HepG2 (cell line): Measurements from ENCODE around the gene C16orf54. TPM values are rescaled to one million over a fixed set of nuclear protein-coding genes. Genes with fewer than 3 reads are reported as not detected.
A peak's percentile ranks its signal among the peaks of the same experiment; 100 is the strongest.

Source experiments
- EEA1 ChIP-seq: sonication (generic); formaldehyde crosslinking; IDR thresholded peaks from 2 replicates; pipeline ENCODE4 v1.5.1; 2020; ENCODE audit warnings: mild to moderate bottlenecking, missing genetic modification reagents, borderline replicate concordance
- HNRNPK ChIP-seq: fragments of 200-400 bp; formaldehyde crosslinking; IDR thresholded peaks from 2 replicates; pipeline ENCODE4 v1.6.1; 2018; ENCODE audit warnings: low read length, low read depth, moderate library complexity, mild to moderate bottlenecking; ENCODE audit not compliant: poor library complexity, severe bottlenecking
- IKZF1 ChIP-seq: fragments of 450-650 bp; IDR thresholded peaks from 2 replicates; pipeline ENCODE4 v1.7.1; 2016
- IKZF5 ChIP-seq: IDR thresholded peaks from 2 replicates; pipeline ENCODE4 v1.6.1; 2018; ENCODE audit warnings: missing genetic modification reagents, mild to moderate bottlenecking, missing compliant biosample characterization
- ISX ChIP-seq: sonication (generic); formaldehyde crosslinking; conservative IDR thresholded peaks from 2 replicates; pipeline ENCODE4 v1.5.0; 2020; ENCODE audit warnings: missing genetic modification reagents
- MAFG ChIP-seq: sonication (generic); formaldehyde crosslinking; IDR thresholded peaks from 2 replicates; pipeline ENCODE4 v1.5.1; 2020; ENCODE audit warnings: mild to moderate bottlenecking, missing genetic modification reagents
- MED13 ChIP-seq: sonication (generic); formaldehyde crosslinking; IDR thresholded peaks from 2 replicates; pipeline ENCODE4 v1.5.0; 2020; ENCODE audit warnings: missing genetic modification reagents
- MEF2D ChIP-seq: sonication (generic); formaldehyde crosslinking; IDR thresholded peaks from 2 replicates; pipeline ENCODE4 v1.5.1; 2020; ENCODE audit warnings: mild to moderate bottlenecking, missing genetic modification reagents
- MLLT10 ChIP-seq: sonication (generic); formaldehyde crosslinking; IDR thresholded peaks from 2 replicates; pipeline ENCODE4 v1.4.0; 2020; ENCODE audit warnings: missing genetic modification reagents
- SKIL ChIP-seq: sonication (generic); formaldehyde crosslinking; IDR thresholded peaks from 2 replicates; pipeline ENCODE4 v1.8.0; 2022; ENCODE audit warnings: missing genetic modification reagents, mild to moderate bottlenecking, moderate library complexity, borderline replicate concordance
- SP140L ChIP-seq: sonication (generic); formaldehyde crosslinking; IDR thresholded peaks from 2 replicates; pipeline ENCODE4 v1.4.0; 2020; ENCODE audit warnings: missing genetic modification reagents, borderline replicate concordance
- TGIF2 ChIP-seq: IDR thresholded peaks from 2 replicates; pipeline ENCODE4 v1.6.1; 2016; ENCODE audit warnings: control low read depth, missing compliant biosample characterization
- TMF1 ChIP-seq: sonication (generic); formaldehyde crosslinking; IDR thresholded peaks from 2 replicates; pipeline ENCODE4 v1.8.1; 2022; ENCODE audit warnings: low read depth, missing genetic modification reagents
- YEATS2 ChIP-seq: sonication (generic); formaldehyde crosslinking; IDR thresholded peaks from 2 replicates; pipeline ENCODE4 v1.4.0; 2020; ENCODE audit warnings: missing genetic modification reagents, borderline replicate concordance
- ZFP91 ChIP-seq: sonication (generic); formaldehyde crosslinking; IDR thresholded peaks from 2 replicates; pipeline ENCODE4 v1.9.0; 2022; ENCODE audit warnings: missing genetic modification reagents, mild to moderate bottlenecking, borderline replicate concordance
- ZNF18 ChIP-seq: sonication (generic); formaldehyde crosslinking; IDR thresholded peaks from 2 replicates; pipeline ENCODE4 v1.8.0; 2022; ENCODE audit warnings: mild to moderate bottlenecking, missing genetic modification reagents; ENCODE audit not compliant: insufficient replicate concordance
- ZNF24 ChIP-seq: fragments of 450-650 bp; IDR thresholded peaks from 2 replicates; pipeline ENCODE4 v1.6.1; 2017; ENCODE audit warnings: antibody characterized with exemption, mild to moderate bottlenecking
- ZNF280B ChIP-seq: sonication (generic); formaldehyde crosslinking; IDR thresholded peaks from 2 replicates; pipeline ENCODE4 v1.5.0; 2020; ENCODE audit warnings: missing genetic modification reagents, mild to moderate bottlenecking, borderline replicate concordance
- ZNF333 ChIP-seq: sonication (generic); formaldehyde crosslinking; IDR thresholded peaks from 2 replicates; pipeline ENCODE4 v1.4.0; 2020; ENCODE audit warnings: mild to moderate bottlenecking, missing genetic modification reagents, borderline replicate concordance
- ZNF484 ChIP-seq: sonication (generic); formaldehyde crosslinking; IDR thresholded peaks from 2 replicates; pipeline ENCODE4 v1.5.1; 2020; ENCODE audit warnings: mild to moderate bottlenecking, low read depth, missing genetic modification reagents, borderline replicate concordance
- ZSCAN31 ChIP-seq: sonication (generic); formaldehyde crosslinking; IDR thresholded peaks from 2 replicates; pipeline ENCODE4 v1.5.0; 2020; ENCODE audit warnings: low read depth, mild to moderate bottlenecking, missing genetic modification reagents
- polyA plus RNA-seq, 8 experiments: library from polyadenylated mRNA; depleted of rRNA in 3 of 8; stranded (reverse) in 7 of 8; unstranded in 1 of 8; fragments of >200 nt; fragmentation: Illumina TruSeq in 4 of 8; extraction: Trizol in 4 of 8; gene quantifications; 2 replicates each; pipeline versions ENCODE4 v1.2.1 to v1.2.3, GENCODE V29; 2011 to 2016; ENCODE audit warnings: low read depth in 4 of 8, missing spikeins in 1 of 8, mixed read lengths in 1 of 8; ENCODE audit not compliant: insufficient read depth in 1 of 8
- total RNA-seq, 5 experiments: library from RNA; depleted of rRNA; stranded (reverse); fragments of >200 nt; fragmentation: Illumina TruSeq; extraction: Trizol; gene quantifications; 2 replicates each; pipeline ENCODE4 v1.2.3, GENCODE V29; 2016; ENCODE audit warnings: low read depth in 1 of 5

Gene C16orf54
- total and polyA plus RNA-seq, 2 of the 13 experiments (the other 11 are each of a cell fraction or from before 2014, with no cell fraction given), result not detected

GRCh38 chr16:29710227-29711219 lies 35.3 kb downstream of the C16orf54 start (continued):
- TF ChIP-seq MEF2D (CRISPR knock-in tag) (no peak), MLLT10 (no peak), IKZF1 (no peak), ZNF24 (0 out of 2 replicates have a peak, but pooled peaks have one; percentile 14), MED13 (CRISPR knock-in tag) (no peak), YEATS2 (CRISPR knock-in tag) (no peak), ZNF484 (CRISPR knock-in tag) (no peak), ZNF280B (CRISPR knock-in tag) (no peak), ZSCAN31 (CRISPR knock-in tag) (no peak), ZFP91 (no peak), SKIL (CRISPR knock-in tag) (no peak), SP140L (CRISPR knock-in tag) (0 out of 2 replicates have a peak, but pooled peaks have one; percentile 79), ZNF18 (CRISPR knock-in tag) (no peak), HNRNPK (no peak), TMF1 (CRISPR knock-in tag) (no peak), EEA1 (CRISPR knock-in tag) (no peak), TGIF2 (CRISPR knock-in tag) (no peak), ISX (CRISPR knock-in tag) (no peak), IKZF5 (CRISPR knock-in tag) (no peak), ZNF333 (CRISPR knock-in tag) (no peak), MAFG (CRISPR knock-in tag) (no peak)
